GM18499 (cell line): ENCODE measurements around the gene ITPKC.
A peak's percentile ranks its signal among the peaks of the same experiment; 100 is the strongest.

Experiments used
- ATAC-seq: cut with Tn5 transposase; IDR thresholded peaks from one replicate; pipeline ENCODE4 v1.9.1; 2021; ENCODE audit warnings: moderate number of reproducible peaks; ENCODE audit not compliant: insufficient read depth, unreplicated experiment

The ITPKC gene

GRCh38 chr19:40739030-40739839 is 22.3 kb downstream of the ITPKC start:
- ATAC-seq = no peak

- ATAC-seq = no peak
Measured at GRCh38 chr19:40739871-40740703, 23.2 kb downstream of the ITPKC start.

- ATAC-seq = no peak
Measured at GRCh38 chr19:40740747-40741146, 23.8 kb downstream of the ITPKC start.

GRCh38 chr19:40741527-40742390 is 24.8 kb downstream of the ITPKC start:
- no peak for ATAC-seq

- ATAC-seq = no peak
Measured at GRCh38 chr19:40742477-40742876, 25.6 kb downstream of the ITPKC start.

GRCh38 chr19:40742886-40743285 is 26.0 kb downstream of the ITPKC start:
- no peak for ATAC-seq

- ATAC-seq = no peak
Measured at GRCh38 chr19:40743926-40744325, 27.0 kb downstream of the ITPKC start.

GRCh38 chr19:40744554-40745401 is 27.9 kb downstream of the ITPKC start:
- ATAC-seq = no peak

GRCh38 chr19:40745402-40745780 is 28.5 kb downstream of the ITPKC start:
- no peak for ATAC-seq

GRCh38 chr19:40747536-40747935 is 30.6 kb downstream of the ITPKC start:
- ATAC-seq = no peak

GRCh38 chr19:40750058-40750873 is 33.4 kb downstream of the ITPKC start, which contains the start of gene ACTMAP:
Gene ACTMAP (minus strand): TSS chr19:40750477. CDS start chr19:40749803, 674 bp downstream.
- peak; percentile 78 for ATAC-seq

GRCh38 chr19:40750874-40751537 is 34.1 kb downstream of the ITPKC start, which contains the start of gene SNRPA:
Gene SNRPA (plus strand): TSS chr19:40751203. CDS start chr19:40751409, 206 bp downstream.
- peak; percentile 25 for ATAC-seq

GRCh38 chr19:40752257-40752781 is 35.4 kb downstream of the ITPKC start:
- ATAC-seq = no peak

- ATAC-seq = no peak
Measured at GRCh38 chr19:40754611-40755247, 37.8 kb downstream of the ITPKC start.

- no peak for ATAC-seq
Measured at GRCh38 chr19:40755248-40755624, 38.3 kb downstream of the ITPKC start.

- ATAC-seq = no peak
Measured at GRCh38 chr19:40755791-40756190, 38.9 kb downstream of the ITPKC start.

- no peak for ATAC-seq
Measured at GRCh38 chr19:40756502-40757110, 39.7 kb downstream of the ITPKC start.
